ENCODE measurements around the gene ITGAX.
"Not testable (repeated sequence)": the region's sequence is repeated elsewhere in the genome, so short reads cannot be mapped to it uniquely, and the experiment has no call there.

Gene ITGAX

DNA sequence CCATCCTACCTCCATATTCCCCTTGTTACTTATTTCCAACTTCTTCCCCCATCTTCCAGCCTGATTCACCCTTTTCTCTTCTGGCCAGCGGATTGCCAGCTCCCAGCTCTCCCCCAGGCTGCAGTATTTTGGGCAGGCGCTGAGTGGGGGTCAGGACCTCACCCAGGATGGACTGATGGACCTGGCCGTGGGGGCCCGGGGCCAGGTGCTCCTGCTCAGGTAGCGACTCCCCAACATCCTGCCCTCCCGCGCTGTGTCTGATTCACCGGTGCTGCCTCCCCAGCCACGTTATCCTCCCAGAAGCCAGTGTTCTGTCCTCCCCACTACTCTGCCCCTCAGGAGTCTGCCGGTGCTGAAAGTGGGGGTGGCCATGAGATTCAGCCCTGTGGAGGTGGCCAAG lies 57.8 kb downstream of the ITGAX start:
- DNase-seq: no peak

DNA sequence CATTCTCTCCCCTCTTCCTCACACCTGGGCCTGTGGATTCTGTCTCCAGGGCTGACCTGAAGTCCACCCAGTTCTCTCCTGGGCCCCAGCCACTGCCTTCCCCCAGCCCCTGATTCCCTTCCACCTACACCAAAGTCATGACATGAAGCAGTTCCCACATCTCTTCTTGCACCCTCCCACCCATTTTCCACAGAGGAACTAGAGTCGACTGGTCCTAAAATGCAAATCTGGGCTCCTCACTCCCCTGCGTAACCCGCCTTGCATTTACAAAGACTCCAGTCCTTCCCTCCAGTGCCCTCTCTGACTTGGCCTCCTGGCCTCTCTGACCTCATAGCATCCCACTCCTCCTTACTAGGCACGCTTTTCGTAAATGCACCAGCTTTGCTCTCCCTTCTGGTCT lies 58.4 kb downstream of the ITGAX start:
- no peak for DNase-seq

DNA sequence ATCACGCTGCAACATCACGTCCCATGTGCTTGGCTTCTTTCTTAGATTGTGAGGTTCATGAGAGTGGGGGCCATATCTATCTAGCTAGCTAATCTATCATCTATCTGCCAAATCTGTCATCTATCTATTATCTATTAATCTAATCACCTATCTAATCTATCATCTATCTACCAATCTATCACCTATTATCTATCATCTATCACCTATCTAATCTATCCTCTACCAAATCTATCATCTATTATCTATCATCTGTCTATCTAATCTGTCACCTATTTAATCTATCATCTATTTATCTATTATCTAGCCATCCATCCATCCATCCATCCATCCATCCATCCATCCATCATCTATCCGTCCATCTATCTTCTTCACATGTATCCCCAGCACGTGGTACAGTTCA lies 59.0 kb downstream of the ITGAX start:
- no peak for DNase-seq

DNA sequence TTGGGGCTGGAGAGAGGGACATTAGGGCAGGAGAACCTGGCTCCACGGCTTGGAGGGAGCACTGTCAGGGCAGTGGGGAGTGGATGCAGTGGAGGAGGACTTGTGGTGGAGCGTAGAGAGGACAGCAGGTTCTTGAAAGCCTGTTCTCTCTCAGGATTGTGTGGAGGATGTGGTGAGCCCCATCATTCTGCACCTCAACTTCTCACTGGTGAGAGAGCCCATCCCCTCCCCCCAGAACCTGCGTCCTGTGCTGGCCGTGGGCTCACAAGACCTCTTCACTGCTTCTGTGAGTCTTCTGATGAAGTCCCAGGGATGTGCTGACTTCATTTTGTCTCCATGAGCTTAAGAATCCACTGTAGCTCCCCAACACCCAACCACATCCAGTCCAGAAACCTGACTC lies 59.7 kb downstream of the ITGAX start:
- no peak for DNase-seq

DNA sequence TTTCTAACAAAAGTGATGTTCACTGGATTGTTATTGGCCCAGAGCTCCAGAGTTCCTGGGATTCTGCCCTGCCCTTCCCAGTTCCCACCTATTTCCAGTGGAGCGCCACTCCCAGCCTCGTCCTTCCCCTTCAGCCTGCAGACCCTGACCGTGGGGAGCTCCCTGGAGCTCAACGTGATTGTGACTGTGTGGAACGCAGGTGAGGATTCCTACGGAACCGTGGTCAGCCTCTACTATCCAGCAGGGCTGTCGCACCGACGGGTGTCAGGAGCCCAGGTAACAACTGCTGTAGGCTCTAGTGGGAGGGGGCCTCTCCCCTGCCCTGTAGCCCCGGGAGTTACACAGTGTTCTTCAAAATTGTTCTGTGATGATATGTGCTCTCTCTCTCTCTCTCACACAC lies 61.4 kb downstream of the ITGAX start:
- DNase-seq: no peak

DNA sequence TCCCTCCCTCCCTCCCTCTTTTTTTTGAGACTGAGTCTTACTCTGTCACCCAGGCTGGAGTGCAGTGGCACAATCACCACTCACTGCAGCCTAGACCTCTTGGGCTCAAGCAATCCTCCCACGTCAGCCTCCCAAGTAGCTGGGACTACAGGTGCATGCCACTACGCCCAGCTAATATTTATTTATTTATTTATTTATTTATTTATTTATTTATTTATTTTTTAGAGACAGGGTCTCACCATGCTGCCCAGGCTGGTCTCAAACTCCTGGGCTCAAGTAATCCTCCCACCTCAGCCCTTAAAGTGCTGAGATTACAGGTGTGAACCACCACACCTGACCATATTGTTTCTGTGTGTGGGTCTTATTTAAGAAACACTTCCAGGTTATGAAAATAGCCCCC lies 62.1 kb downstream of the ITGAX start:
- DNase-seq: not testable (repeated sequence)

DNA sequence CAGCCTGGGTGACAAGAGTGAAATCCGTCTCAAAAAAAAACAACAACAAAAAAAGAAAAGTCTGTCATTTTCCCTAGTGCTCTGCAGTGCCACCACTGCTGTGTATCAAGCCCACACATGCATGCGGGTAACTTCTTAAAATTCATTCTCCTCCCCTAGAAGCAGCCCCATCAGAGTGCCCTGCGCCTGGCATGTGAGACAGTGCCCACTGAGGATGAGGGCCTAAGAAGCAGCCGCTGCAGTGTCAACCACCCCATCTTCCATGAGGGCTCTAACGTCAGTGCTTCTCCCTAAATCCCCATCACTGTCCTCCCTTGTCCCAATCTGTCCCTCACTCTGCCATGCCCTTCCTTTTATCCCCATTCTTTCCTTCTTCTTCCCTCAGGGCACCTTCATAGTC lies 62.9 kb downstream of the ITGAX start:
- no peak for DNase-seq

DNA sequence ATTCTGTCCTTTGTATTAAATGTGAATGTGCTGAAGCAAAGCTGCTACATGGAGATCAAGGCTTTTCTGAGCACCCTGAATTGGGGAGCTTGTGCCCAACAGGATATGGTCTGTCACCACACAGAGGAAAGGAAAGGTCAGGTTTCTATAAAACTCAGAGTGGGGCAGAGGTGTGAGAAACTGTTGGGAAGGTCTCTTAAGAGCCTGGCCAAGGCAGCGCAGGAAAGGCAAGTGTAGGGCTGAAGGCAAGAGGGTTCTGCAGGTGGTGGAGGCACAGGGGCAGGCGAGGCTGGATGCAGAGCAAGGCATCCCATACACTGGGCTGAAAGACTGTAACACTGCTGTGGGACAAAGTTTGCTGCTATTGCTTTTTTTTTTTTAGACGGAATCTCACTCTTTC lies 65.1 kb downstream of the ITGAX start:
- DNase-seq: no peak

DNA sequence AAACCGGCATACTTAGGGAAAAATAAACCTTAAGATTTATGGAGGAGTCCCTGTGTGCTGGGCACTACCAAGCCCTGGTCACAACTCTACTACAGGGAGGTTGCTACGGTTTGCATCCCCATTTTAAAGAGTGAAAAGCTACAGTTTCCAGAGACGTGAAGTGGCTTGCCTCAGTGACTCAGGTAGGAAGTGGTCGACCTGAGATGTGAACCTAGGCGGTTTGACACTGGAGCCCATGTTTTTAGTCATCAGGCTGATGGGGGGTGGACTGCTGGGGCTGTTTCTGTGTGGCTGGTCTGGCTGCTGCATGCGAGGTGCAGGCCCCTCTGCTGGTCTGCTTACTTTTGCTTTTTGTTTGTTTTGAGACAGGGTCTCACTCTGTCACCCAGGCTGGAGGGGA lies 66.6 kb downstream of the ITGAX start:
- DNase-seq: peak; percentile 13

DNA sequence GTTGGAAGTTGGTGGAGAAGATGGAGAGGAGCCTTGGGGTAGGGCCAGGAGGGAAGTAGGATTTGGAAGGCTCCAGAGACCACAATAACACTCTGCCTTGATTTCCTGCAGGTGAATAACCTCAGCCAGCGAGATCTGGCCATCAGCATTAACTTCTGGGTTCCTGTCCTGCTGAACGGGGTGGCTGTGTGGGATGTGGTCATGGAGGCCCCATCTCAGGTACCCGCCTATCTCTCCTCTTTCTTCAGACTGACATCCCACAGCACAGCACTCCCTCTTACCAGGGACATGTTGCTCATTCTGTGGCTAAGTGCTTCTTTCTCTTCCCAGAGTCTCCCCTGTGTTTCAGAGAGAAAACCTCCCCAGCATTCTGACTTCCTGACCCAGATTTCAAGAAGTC lies 68.3 kb downstream of the ITGAX start:
- no peak for DNase-seq

DNA sequence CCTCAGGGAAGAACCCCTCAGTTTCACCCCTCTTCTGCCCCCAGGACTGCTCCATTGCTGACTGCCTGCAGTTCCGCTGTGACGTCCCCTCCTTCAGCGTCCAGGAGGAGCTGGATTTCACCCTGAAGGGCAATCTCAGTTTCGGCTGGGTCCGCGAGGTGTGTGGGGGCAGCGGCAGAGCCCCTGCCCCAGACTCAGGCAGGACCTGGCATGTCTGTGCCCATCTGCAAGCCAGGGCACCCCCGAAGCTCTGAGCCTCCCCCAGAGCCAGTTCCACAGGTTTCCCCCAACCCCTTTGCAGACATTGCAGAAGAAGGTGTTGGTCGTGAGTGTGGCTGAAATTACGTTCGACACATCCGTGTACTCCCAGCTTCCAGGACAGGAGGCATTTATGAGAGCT lies 68.8 kb downstream of the ITGAX start:
- DNase-seq: no peak

DNA sequence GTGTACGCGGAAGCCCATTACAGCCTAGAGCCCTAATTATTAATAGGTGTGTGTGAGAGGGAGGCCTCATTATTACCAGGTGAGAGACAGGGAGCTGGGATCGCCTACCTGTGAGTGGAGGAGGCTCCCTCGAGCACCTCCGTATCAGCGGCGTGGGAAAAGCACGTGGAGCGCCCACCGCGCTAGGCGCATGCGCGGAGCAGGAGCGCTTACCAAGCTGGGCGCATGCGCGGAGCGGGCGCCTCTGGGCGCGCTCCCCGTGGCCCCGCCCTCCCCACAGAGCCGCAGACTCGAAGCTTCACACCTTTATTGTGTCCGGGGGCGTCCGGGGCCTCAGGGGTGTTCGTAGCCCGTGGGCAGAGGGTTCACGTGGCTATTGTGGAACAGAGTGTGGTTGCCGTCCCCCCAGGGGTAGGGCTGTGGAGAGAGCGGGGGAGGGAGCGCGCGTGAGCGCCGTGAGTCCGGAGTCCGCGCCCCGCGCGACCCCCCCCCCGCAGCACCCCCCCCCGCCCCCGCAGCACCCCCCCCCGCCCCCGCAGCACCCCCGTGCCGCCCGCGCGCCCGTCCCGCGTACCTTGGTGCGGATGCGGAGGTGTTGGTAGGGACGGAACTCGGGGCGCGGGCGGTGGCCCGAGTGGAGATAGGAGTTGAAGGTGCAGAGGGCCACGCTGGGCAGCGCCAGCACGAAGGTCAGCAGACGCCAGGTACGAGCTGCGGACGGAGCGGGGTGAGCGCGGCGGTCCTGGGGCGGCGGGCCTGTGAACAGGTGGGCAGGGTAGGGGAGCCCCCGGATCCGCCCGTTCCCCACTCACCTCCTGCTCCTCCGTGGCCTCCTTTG lies 72.7 kb downstream of the ITGAX start:
- DNase-seq: peak; percentile 74

DNA sequence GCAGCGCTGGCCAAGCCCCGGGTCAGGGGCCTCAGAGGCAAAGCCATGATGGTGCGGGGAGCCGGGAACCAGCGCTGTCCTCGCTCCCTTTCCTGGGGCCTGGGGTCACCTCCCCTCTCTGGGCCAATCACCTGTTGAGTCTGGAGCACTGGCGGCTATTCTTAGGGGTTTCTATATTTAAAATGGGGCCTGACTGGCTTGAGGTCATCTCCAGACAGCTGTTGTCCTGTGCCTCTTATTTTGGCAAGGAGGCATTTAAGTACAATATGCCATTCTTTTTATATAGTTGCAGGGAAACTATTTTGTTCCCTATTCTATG lies 73.3 kb downstream of the ITGAX start, which contains the start of gene COX6A2:
Gene COX6A2, minus strand, starts transcription at position 82 of the 319 bp plus-strand sequence. Its CDS starts 35 bp downstream, at position 47.
- DNase-seq: no peak

DNA sequence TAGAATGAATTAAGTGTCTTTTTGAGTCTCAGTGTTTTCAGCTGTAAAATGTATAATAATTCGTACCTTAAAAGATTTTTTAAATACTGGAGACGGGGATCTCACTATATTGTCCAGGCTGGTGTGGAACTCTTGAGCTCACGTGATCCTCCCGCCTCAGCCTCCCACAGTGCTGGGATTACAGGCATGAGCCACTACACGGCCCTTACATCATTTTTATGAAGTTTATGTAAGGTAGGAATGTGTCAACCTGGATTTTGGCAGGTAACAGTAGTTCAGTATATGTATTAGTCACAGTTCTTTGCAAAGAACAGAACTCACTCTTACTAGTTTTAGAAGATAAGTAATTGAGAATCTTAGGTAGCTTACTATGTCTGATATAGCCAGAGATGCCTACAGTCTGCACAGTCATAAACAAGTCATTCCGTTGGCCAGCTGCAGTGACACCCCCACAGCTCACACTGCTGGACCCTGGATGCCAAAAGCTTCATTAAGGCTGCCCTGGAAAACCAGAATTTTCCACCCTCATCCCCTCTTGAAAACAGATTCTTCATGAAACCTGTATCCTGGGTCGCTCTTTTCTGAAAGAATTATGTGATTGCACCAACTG lies 73.8 kb downstream of the ITGAX start:
- no peak for DNase-seq

DNA sequence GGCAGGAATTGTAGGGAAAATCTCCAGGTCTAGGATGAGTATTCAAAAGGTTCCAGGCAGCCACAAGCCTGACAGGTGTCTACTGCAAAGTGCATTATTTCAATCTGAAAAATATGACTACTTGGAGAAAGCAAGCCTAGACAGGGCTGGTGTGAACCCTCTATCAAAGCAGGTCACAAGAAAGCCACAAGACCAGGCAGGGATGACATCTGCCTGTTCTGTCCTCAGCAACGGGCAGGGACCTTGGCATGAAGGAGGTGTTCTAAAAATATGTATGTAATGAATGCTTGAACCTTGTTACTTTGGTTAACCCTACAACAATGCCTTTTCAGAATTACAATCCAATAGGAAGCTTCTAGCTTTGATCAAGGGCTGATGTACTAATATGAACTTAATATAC lies 74.3 kb downstream of the ITGAX start:
- no peak for DNase-seq

DNA sequence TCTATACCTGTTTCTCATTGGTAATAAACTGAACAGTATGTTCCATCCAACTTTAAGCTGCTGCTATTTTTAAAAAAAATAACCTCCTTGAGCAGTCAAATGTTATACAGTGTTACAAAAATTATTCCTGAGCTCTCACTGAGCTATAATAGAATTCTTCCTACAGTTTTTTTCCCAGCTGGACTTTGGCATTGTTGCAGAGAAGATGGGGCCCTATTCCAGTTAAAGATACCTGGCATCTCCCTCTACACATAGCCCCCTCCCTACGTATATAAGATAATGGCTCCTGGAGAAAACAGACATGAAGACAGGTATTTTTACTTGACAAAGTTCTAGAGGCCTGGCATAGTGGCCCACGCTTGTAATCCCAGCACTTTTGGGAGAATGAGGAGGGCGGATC lies 74.8 kb downstream of the ITGAX start:
- no peak for DNase-seq

DNA sequence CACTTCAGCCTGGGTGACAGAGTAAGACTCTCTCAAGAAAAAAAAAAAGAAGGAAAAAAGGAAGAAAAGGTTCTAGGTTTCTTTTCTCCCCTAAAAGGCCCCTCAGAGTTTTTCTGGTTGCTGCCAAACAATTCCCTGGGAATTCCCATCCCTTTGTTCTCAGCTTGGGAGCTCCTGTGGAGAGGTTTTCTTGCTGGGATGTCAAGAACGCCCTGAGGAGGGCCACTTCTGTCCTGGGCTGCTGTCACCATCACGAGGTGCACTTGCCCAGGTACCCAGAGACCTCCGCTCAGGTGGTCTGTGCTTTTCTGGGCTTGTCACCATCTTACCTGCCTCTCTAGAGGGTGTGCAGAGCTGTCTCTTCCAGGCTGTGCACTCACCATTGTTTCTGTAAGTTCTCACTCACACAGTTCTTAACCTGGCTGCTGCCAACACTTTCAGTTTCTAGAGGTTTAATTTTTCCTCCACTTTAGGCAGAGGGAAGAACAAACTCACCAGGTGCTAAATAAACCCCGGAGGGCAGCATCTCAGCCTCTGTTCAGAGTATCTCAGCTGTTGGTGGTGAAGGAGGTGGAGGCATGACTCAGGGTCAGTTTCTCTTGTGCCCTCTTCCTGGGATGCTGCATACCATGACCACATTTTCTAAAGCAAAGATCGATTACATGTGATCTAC lies 75.5 kb downstream of the ITGAX start:
- DNase-seq: no peak

All from activated T-cell treated with anti-CD3 and anti-CD28 coated beads for 4 hours (primary cell).